Activated naive CD4-positive, alpha-beta T cell treated with anti-CD3 and anti-CD28 coated beads, Interleukin-2, amount 50 U/mL, for 16 hours (primary cell): ENCODE data around the gene SMTNL2.
A peak's percentile ranks its signal among the peaks of the same experiment; 100 is the strongest.

Experiments
- DNase-seq: peaks from one replicate; pipeline ENCODE4 v3.0.0-alpha.2; 2020

Gene SMTNL2

DNA sequence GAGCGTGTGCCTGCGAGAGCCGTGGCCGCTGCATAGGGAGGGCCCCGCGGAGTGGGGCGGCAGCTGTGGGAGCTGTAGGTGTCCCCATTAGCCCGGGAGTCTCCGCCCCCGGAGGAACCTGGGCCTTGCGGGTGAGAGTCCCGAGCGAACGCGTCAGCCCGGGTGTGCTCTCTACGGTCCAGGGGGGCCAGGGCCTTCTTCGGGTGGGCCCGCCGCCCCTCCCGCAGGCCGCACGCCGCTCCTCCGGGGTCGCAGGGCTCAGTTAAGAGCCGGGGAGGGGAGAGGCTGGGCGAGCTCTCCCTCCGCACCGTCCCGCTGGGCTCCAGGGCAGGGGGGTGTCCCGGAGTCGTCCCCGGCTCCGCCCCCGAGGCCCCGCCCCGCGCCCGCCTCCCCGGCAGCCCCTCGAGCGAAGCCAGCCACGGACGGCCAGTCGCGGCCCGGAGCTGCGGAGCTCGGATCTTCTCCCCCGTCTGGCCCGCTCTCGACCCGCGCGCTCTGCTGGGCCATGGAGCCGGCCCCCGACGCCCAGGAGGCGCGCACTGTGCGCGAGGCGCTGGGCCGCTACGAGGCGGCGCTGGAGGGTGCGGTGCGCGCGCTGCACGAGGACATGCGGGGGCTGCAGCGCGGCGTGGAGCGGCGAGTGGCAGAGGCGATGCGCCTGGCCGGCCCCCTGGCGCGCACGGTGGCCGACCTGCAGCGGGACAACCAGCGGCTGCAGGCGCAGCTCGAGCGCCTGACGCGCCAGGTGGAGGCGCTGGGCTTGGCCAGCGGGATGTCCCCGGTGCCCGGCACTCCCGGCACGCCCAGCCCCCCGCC lies at the start of gene SMTNL2:
TSS of gene SMTNL2 (plus strand) at position 429 of the 816 bp plus-strand sequence. CDS start at position 506, 77 bp downstream.
- DNase-seq: peak; percentile 40

- DNase-seq: no peak
Measured at GRCh38 chr17:4534928-4535666, 49.2 kb upstream of the SMTNL2 start.

DNA sequence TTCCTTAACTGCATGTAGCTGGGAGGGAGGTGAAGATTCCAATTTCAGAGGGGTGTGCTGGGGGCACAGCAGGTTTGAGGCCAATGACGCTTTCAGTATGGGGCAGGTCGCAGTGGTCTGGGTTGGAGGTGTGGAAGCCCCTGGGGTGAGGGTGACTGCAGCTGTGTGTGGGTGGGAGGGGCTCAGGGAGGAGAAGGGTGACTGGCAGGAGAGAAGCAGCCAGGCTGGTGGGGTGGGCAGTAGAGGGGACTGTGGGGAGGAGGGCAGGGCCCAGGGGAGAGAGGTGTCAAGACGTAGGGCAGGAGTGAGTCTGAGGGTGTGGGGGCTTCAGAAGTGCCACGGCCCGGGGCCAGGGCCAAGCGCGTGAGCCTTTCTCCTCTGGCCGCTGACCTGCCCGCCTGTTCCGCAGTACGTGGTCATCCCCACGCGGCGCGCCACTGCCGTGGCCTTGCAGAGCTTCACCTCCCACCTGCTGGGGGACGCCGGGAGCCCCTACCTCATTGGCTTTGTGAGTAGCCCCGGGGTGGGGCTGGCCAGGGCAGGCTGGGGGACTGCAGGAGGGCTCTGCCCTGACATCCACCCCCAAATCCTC lies 48.6 kb upstream of the SMTNL2 start:
- DNase-seq: no peak

DNA sequence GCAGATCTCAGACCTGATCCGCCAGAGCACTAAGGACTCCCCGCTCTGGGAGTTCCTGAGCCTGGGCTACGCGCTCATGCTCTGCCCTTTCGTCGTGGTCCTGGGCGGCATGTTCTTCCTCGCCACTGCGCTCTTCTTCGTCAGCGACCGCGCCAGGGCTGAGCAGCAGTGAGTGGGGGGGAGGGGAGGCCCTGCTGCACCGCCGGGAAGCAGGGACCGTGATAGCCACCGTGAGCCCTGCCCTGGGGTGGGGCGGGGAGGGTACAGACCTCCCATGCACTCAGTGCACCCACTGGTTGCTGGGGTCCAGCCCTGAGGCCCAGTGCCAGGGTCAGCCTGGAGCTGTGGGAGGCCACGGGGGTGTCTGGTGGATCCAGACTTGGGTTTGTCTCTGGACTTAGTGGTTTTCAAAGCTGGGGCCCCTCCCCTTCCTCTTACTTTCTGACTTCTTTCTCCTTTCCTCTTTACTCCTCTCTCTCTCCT lies 48.0 kb upstream of the SMTNL2 start:
- DNase-seq: no peak

DNA sequence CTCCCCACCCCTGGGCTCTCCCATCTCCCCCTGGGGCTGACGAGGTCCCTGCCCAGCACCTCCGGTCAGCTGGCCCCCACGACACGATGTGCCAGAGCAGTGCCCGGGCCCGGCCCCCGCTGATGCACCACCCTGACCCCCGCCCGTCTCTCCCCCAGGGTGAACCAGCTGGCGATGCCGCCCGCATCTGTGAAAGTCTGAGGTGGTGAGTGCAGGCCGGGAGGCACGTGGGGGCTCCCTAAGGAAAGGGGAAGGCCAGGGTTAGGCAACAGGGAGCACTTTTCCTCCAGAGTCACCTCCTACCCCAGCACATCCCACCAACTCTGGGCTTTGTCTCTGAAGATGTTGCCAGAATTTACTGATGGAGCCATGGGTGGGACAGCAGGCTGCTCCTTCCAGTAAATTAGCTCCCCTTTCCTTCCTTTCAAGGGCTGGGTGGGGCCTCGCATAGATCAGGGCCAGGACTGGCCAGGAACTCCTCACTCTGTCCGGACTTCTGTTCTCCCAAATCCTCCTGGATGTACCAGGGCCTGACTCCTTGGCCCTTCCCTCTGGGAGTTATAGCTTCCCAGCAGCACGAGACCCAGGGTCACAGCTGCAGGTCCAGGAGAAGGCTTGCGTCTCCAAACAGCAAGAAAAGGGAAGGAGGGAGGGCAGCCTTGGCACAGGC lies 47.5 kb upstream of the SMTNL2 start:
- no peak for DNase-seq

DNA sequence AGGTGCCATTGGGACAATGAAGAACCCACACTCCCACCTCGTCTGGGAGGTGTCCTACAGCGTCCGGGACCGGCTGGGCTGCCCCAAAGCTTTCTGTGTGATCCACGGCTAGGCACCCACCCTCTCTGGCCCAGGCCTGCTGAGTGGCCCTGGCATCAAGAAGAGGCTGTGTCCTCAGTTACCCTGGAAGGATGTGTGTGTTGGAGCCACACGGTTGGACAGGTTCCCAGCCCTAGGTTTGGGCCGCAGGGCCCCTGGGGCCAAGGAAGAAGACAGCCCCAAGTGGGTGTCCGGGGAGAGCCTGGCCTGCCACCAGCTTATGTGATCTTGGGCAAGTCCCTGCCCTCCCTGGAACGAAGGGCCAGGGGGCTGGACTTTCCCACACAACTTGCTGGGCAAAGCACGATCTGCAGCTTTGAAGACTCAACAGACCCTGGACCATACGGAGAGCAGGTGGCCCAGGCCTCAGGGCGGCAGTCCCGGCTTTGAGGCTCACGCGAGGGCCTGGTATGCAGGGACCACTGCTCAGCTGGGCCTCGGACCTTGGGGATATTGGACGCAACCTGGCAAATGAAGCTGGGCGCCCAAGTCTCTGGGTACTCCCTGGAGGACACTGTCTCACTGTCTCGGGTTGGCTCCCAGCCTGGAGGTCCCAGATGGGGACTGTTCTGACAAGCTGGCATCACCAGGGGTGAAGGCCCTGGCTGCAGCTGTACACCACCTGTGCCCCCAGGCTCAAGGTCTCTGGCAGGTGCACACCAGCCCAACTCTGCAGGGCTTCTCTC lies 46.7 kb upstream of the SMTNL2 start:
- DNase-seq: no peak

- DNase-seq: no peak
Measured at GRCh38 chr17:4538236-4539002, 45.9 kb upstream of the SMTNL2 start.

GRCh38 chr17:4539025-4539424 lies 45.3 kb upstream of the SMTNL2 start:
- DNase-seq: no peak

DNA sequence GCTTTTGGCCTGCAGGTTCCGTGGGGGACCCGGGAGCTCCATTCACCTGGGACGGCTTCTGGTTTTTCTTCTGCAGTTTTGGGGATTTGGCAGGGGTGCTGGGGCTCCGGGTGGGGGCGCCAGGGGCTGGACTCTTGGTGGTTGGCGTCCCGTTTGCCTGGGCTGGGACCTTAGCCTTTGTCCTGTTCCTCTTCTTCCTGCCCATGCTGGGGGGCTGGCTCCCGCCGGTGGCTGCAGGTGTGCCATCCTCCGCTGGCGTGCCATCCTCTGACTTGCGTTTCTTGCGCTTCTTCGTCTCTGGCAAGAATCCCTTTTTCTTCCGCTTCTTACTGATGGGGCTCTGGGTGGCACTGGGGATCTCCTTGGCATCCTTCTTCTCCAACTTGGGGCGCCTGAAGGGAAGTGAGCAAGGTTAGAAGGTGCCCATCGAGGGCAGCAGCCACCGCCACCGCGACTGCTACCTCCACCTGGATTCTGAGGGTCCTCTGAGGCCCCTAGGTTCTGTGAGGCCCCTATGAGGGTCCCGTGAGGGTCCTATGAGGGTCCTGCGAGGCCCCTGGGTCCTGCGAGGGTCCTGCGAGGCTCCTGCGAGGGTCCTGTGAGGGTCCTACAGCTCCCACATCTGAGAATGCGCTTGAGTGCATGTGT lies 44.6 kb upstream of the SMTNL2 start:
- DNase-seq: no peak

GRCh38 chr17:4540224-4540651 lies 44.1 kb upstream of the SMTNL2 start:
- no peak for DNase-seq

GRCh38 chr17:4540687-4541327 lies 43.5 kb upstream of the SMTNL2 start:
- no peak for DNase-seq

- DNase-seq: no peak
Measured at GRCh38 chr17:4541328-4542002, 42.9 kb upstream of the SMTNL2 start.

- no peak for DNase-seq
Measured at GRCh38 chr17:4542003-4542725, 42.2 kb upstream of the SMTNL2 start.

- DNase-seq: no peak
Measured at GRCh38 chr17:4542726-4543191, 41.6 kb upstream of the SMTNL2 start.

GRCh38 chr17:4543557-4544026 lies 40.7 kb upstream of the SMTNL2 start:
- DNase-seq: no peak

DNA sequence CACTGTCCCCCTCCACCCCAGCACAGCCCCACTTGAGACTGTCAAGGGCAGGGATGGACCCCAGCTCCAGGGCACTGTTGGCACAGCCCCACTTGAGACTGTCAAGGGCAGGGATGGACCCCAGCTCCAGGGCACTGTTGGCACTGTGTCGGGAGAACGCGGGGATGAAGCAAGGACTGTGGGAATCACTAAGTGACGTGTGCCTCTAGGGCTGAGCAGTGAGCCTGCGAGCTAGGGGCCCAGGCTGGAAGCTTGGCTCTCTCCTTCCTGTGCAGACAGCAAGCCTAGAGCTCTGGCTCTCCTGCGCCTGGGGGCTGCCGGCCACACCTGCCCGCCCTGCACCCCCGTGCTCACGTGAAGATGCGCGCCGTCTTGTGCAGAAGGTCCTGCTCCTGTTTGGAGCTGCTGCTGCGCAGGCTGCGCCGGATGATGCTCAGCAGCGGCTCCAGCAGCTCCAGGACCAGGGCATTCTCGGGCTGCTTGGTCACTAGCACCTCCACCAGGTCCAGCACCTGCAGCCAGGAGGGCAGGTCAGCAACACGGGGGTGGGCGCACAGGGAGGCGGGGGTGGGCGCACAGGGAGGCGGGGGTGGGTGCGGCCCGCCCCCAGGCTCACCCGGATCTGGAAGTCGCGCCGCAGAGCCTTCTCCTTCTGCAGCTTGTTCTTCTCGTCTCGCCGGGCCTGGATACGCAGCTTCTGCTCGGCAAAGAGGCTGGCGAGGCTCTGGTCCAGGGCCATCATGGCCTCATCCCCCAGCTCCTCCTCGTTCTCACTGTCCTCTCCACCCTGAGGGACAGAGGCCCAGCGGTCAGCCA lies 40.0 kb upstream of the SMTNL2 start:
- DNase-seq: no peak

GRCh38 chr17:4544951-4545216 lies 39.4 kb upstream of the SMTNL2 start:
- no peak for DNase-seq
